AG04449 (cell line): ENCODE results near the gene GSG1L.

ENCODE experiments used
- CTCF ChIA-PET: fragments of 350-600 bp; formaldehyde crosslinking; extraction: SDS; loops from one replicate; lab custom pipeline; 2021; ENCODE audit warnings: antibody characterized with exemption; lab: Yijun Ruan, JAX
- POLR2A ChIA-PET: fragments of 400-600, 350-600 bp; formaldehyde crosslinking; extraction: SDS; loops from one replicate; lab custom pipeline; 2020; ENCODE audit warnings: antibody characterized with exemption, inconsistent platforms; lab: Yijun Ruan, JAX
- DNase-seq: peaks from one replicate; pipeline ENCODE4 v3.0.0-alpha.2; 2010; ENCODE audit warnings: low read depth, low spot score
- H3K4me3 ChIP-seq: 2 replicates; pipeline ENCODE4 v1.5.1; 2011; ENCODE audit warnings: low read depth, mild to moderate bottlenecking, control low read depth, low read length
- CTCF ChIP-seq: IDR thresholded peaks from one replicate; pipeline ENCODE4 v1.5.1; 2011; ENCODE audit warnings: mild to moderate bottlenecking, moderate library complexity, low read length, control low read depth, inconsistent platforms; ENCODE audit not compliant: insufficient read depth; ENCODE audit errors: missing control alignments

Gene GSG1L

GRCh38 chr16:27795992-27796614, 267.4 kb downstream of the GSG1L start:
- no peak for DNase-seq
- CTCF ChIA-PET, result no interaction called here
- POLR2A ChIA-PET, result no interaction called here
- no peak overlapping the region for H3K4me3 ChIP-seq
- no peak for TF ChIP-seq CTCF

- no peak for TF ChIP-seq CTCF
- ChIA-PET CTCF (no interaction called here), POLR2A (no interaction called here)
- no peak for DNase-seq
- H3K4me3 ChIP-seq, result no peak overlapping the region
These were observed 270.3 kb downstream of the GSG1L start for GRCh38 chr16:27793249-27793622.

- CTCF ChIA-PET, result no interaction called here
- no peak for DNase-seq
- TF ChIP-seq CTCF, result no peak
- POLR2A ChIA-PET, result no interaction called here
- H3K4me3 ChIP-seq, result no peak overlapping the region
These were observed 270.8 kb downstream of the GSG1L start for GRCh38 chr16:27792486-27793248.

GRCh38 chr16:27791404-27791719, 272.2 kb downstream of the GSG1L start:
- DNase-seq, result no peak
- ChIA-PET POLR2A (no interaction called here), CTCF (interaction anchor here (1.9 kb wide), 1 partner anchor 11 kb away, joined by 6 read pairs; no protein-coding TSS in a partner anchor)
- no peak overlapping the region for H3K4me3 ChIP-seq
- no peak for TF ChIP-seq CTCF

- ChIA-PET CTCF (interaction anchor here (1.9 kb wide), 1 partner anchor 11 kb away, joined by 6 read pairs; no protein-coding TSS in a partner anchor), POLR2A (no interaction called here)
- no peak for TF ChIP-seq CTCF
- no peak for DNase-seq
- no peak overlapping the region for H3K4me3 ChIP-seq
These were observed 272.7 kb downstream of the GSG1L start for GRCh38 chr16:27790546-27791403.

GRCh38 chr16:27789595-27790241, 273.8 kb downstream of the GSG1L start:
- ChIA-PET CTCF (interaction anchor here (1.6 to 1.9 kb wide), 2 partner anchors 10 kb away, joined by 6 to 7 read pairs; no protein-coding TSS in a partner anchor), POLR2A (no interaction called here)
- no peak for DNase-seq
- H3K4me3 ChIP-seq, result no peak overlapping the region
- TF ChIP-seq CTCF, result no peak
